GM23248 (cell line): ENCODE data around the gene ATP1A2.

Experiments used
- EZH2 ChIP-seq: fragments of 200-600 bp; sonication (generic); IDR thresholded peaks from 2 replicates; pipeline ENCODE4 v1.6.1; 2018; ENCODE audit warnings: antibody characterized with exemption, mild to moderate bottlenecking; ENCODE audit not compliant: insufficient read depth, poor library complexity, severe bottlenecking
- EZH2phosphoT487 ChIP-seq: fragments of 200-600 bp; sonication (generic); IDR thresholded peaks from 2 replicates; pipeline ENCODE4 v1.6.1; 2018; ENCODE audit warnings: antibody characterized with exemption, moderate library complexity, mild to moderate bottlenecking, low read depth; ENCODE audit not compliant: insufficient read depth

DNA sequence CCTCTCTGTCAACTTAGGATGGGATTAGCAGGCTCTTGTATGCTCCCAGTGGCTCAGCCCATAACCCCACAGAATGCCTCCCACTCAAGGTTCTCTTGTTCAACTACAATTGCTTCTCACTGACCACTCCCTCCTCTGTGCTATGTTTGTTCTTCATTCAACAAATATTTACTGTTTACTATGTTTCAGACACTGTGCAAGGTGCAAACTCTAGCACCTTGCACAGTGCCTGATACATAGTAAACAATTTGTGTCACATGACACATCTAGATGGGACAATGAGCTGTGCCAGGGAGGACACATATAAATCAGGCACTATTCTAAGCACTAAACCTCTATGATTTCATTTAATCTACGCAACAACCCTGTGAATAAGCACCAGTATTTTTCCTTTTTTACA is 15.4 kb downstream of the ATP1A2 start:
- TF ChIP-seq EZH2phosphoT487, result no peak
- no peak for TF ChIP-seq EZH2
